BJ (cell line): ENCODE measurements around the gene KLHDC3. TPM values are rescaled to one million over a fixed set of nuclear protein-coding genes. Genes with fewer than 3 reads are reported as not detected.

ENCODE experiments used
- CTCF ChIA-PET: fragments of 350-600 bp; formaldehyde crosslinking; extraction: SDS; loops from one replicate; lab custom pipeline; 2021; ENCODE audit warnings: antibody characterized with exemption, inconsistent platforms; lab: Yijun Ruan, JAX
- POLR2A ChIA-PET: fragments of 300-600 bp; sonication (Branson Sonifier 250); formaldehyde crosslinking; extraction: SDS; loops from one replicate; lab custom pipeline; 2021; ENCODE audit warnings: antibody characterized with exemption; lab: Charles Lee
- DNase-seq: peaks from one replicate; pipeline ENCODE4 v3.0.0-alpha.2; 2011; ENCODE audit warnings: low read depth
- H3K27me3 ChIP-seq: 2 replicates; pipeline ENCODE4 v1.6.0; 2011; ENCODE audit warnings: low read length; ENCODE audit not compliant: control insufficient read depth, insufficient read depth
- H3K36me3 ChIP-seq: 2 replicates; pipeline ENCODE4 v1.5.1; 2011; ENCODE audit warnings: low read length; ENCODE audit not compliant: control insufficient read depth, insufficient read depth
- H3K4me3 ChIP-seq: 2 replicates; pipeline ENCODE4 v1.5.1; 2011; ENCODE audit warnings: low read depth, mild to moderate bottlenecking, control low read depth, low read length
- CTCF ChIP-seq: IDR thresholded peaks from 2 replicates; pipeline ENCODE4 v1.5.1; 2011; ENCODE audit warnings: low read depth, mild to moderate bottlenecking, control low read depth, inconsistent platforms, low read length, moderate library complexity; ENCODE audit not compliant: insufficient read depth
- polyA minus RNA-seq: library from RNA; depleted of rRNA, polyadenylated mRNA; stranded (reverse); fragments of >200 nt; gene quantifications from 2 replicates; pipeline ENCODE4 v1.2.3, GENCODE V29; 2011; rRNA and poly(A)+ RNA removed
- polyA plus RNA-seq: library from polyadenylated mRNA; depleted of rRNA; stranded (reverse); fragments of >200 nt; gene quantifications from 2 replicates; pipeline ENCODE4 v1.2.3, GENCODE V29; 2011; rRNA removed

KLHDC3 gene
- polyA plus RNA-seq, result 56.0 and 102 TPM in 2 replicates
- 57.9 and 73.8 TPM in 2 replicates for polyA minus RNA-seq

- peak; percentile 100 for DNase-seq
- peak within 1 kb of the TSS; percentile 97 for H3K4me3 ChIP-seq
- CTCF ChIA-PET, result interaction anchor here (0.6 to 2.3 kb wide), 5 partner anchors 11 to 216 kb away, joined by 3 to 8 read pairs (median 5); partner anchors contain the start of genes CUL7 and DNPH1
- no peak for TF ChIP-seq CTCF
- POLR2A ChIA-PET, result interaction anchor here (0.9 kb wide), 1 partner anchor 40 kb away, joined by 5 read pairs; the partner anchor contains the start of gene CUL7
- H3K36me3 ChIP-seq, result peaks cover 20% of the 10 kb centered on the region
- no peaks in the 10 kb centered on the region for H3K27me3 ChIP-seq
Measured at GRCh38 chr6:43013843-43014433, at the start of gene KLHDC3, which contains the start of gene MEA1. Gene KLHDC3 (plus strand): TSS chr6:43014249. CDS start chr6:43017193, 2,944 bp downstream. Gene MEA1 (minus strand): TSS chr6:43013946. CDS start chr6:43013813, 133 bp downstream.

- CTCF ChIA-PET, result interaction anchor here (3.2 kb wide), 1 partner anchor 8 kb away, joined by 12 read pairs; no protein-coding TSS in a partner anchor
- Histone ChIP-seq H3K4me3 (no peak overlapping the region), H3K36me3 (peaks cover 23% of the 10 kb centered on the region), H3K27me3 (no peaks in the 10 kb centered on the region)
- POLR2A ChIA-PET, result no interaction called here
- DNase-seq, result no peak
- TF ChIP-seq CTCF, result no peak
Measured at GRCh38 chr6:42966571-42966970, 47.5 kb upstream of the KLHDC3 start.

DNA sequence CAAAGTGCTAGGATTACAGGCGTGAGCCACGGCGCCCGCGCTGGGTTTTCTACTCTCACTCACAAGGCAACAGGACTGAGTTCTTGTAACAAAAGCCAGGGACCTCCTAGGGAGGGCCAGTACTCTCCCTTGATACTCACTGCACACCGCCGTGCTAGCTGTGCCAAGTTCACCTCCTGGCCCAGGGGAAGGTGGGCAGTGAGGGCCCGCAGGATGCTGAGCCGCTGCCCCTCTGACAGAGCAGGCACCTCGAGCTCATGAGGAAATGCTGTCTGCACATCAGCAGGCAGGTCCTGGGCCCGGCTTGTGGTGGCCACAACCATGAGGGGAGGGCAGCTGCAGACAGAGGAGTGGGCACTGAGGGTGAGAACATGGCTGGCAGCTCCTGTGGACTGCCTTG is 46.8 kb upstream of the KLHDC3 start:
- H3K36me3 ChIP-seq, result peaks cover 23% of the 10 kb centered on the region
- ChIA-PET CTCF (interaction anchor here (0.8 kb wide), 1 partner anchor 50 kb away, joined by 3 read pairs; no protein-coding TSS in a partner anchor), POLR2A (no interaction called here)
- DNase-seq, result no peak
- no peak for TF ChIP-seq CTCF
- no peaks in the 10 kb centered on the region for H3K27me3 ChIP-seq
- no peak overlapping the region for H3K4me3 ChIP-seq

DNA sequence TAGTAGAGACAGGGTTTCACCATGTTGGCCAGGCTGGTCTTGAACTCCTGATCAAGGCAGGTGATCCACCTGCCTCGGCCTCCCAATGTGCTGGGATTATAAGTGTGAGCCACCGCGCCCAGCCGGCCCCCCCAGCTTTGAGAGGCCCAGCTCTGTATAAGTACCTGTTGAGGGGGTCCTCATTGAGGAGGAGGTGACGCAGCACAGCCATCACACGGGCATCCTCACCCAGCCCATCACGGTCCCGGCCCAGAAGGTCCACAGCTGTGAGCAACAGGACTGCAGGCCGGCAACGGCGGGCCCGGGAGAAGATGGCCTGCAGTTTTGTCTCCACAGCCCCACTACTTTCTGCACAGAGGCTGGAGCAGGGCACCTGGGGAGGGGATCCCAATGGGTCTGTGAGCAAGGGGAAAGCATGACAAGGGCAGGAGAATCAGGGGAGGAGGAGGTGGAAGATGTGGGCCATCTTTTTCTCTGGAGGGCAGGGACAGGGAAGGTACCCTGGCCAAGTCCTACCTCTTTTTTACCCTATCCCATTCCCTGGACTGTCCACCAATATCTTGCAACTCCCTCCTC is 45.8 kb upstream of the KLHDC3 start:
- no peak for TF ChIP-seq CTCF
- ChIA-PET CTCF (interaction anchor here (0.8 to 1.3 kb wide), 2 partner anchors 51 to 203 kb away, joined by 3 read pairs; partner anchors contain the start of gene SRF), POLR2A (interaction anchor here (0.5 kb wide), 1 partner anchor 50 kb away, joined by 9 read pairs; no protein-coding TSS in a partner anchor)
- H3K36me3 ChIP-seq, result peaks cover 20% of the 10 kb centered on the region
- no peaks in the 10 kb centered on the region for H3K27me3 ChIP-seq
- DNase-seq, result no peak
- H3K4me3 ChIP-seq, result no peak overlapping the region

- POLR2A ChIA-PET, result no interaction called here
- Histone ChIP-seq H3K27me3 (no peaks in the 10 kb centered on the region), H3K36me3 (peaks cover 18% of the 10 kb centered on the region), H3K4me3 (no peak overlapping the region)
- no peak for DNase-seq
- CTCF ChIA-PET, result interaction anchor here (1.3 kb wide), 1 partner anchor 202 kb away, joined by 3 read pairs; the partner anchor contains the start of gene SRF
- no peak for TF ChIP-seq CTCF
Measured at GRCh38 chr6:42968783-42969182, 45.3 kb upstream of the KLHDC3 start.
